Measurements from ENCODE around the gene GLYAT. TPM values are rescaled to one million over a fixed set of nuclear protein-coding genes. Genes with fewer than 3 reads are reported as not detected.

Gene GLYAT
- total RNA-seq, 1 experiment from 2014 or later: not detected

GRCh38 chr11:58765078-58765477 lies 33.3 kb upstream of the GLYAT start:
- Histone ChIP-seq H3K9me3 (replicated peaks) (no peaks in the 10 kb centered on the region), H3K4me3 (no peak overlapping the region), H3K27ac (no peak overlapping the region), H3K27me3 (replicated peaks) (no peaks in the 10 kb centered on the region), H3K4me1 (replicated peaks) (no peaks in the 10 kb centered on the region), H3K36me3 (no peaks in the 10 kb centered on the region)
- no peak for DNase-seq (ENCODE audit: low read depth in 1 of 2, low spot score in 2 of 2)

DNA sequence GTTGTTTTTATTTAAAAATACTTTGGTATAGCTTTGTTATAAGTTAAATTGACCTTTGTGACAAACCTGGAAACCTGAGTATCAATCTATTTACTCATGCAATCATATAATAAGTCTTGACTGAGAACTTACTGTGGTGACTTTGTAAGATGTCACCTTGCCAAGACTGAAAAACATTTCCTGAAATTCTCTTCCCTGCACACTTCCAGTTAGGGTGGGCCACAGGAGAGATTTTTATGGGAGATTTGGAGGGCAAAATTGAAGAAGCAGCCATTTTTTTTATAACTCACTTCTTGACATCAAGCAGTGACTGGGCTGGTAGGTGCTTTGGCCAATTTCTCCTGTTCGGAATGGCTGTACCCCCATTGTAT lies 31.4 kb upstream of the GLYAT start:
- Histone ChIP-seq H3K4me3 (no peak overlapping the region), H3K4me1 (replicated peaks) (no peaks in the 10 kb centered on the region), H3K9me3 (replicated peaks) (no peaks in the 10 kb centered on the region)

DNA sequence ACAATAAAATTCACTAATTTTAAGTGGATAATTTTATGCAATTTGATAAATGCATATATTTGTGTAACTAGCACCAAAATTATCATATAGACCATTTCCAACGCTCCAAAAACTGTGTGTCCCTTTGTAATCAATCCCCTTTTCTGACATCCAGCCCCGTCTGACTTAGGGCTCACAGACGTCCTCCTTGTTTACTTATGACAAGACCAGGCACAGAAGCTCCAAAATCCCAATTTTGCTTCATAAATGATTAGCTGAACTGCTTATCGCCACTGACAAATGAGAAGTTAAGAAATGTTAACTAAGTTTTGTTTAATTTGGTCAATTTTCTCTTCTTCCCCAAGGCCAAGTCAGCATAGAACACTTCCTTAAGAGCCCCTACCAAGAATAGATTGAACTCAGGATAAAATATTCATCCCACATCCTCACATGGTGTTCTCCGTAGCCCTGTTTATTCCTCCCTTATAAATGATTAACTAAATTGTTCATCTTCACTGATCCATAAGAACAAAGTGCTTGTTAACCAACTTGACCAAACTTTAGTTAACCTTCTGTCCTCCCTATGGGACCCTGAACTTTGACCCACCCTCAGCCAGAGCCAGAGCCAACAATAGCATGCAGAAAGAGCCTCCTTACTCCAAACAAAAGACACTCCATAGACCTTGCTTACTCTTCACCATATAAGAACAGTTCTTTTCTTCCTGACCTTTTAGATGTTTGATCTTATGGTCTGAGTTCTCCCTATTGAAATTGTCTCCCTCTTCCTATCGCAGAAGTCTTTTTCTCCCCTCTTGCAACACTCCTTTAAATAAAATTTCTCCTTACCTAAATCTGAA lies 30.8 kb upstream of the GLYAT start:
- Histone ChIP-seq H3K4me1 (replicated peaks) (no peaks in the 10 kb centered on the region), H3K27me3 (replicated peaks) (no peaks in the 10 kb centered on the region), H3K27ac (no peak overlapping the region), H3K9me3 (replicated peaks) (no peaks in the 10 kb centered on the region), H3K36me3 (no peaks in the 10 kb centered on the region), H3K4me3 (no peak overlapping the region)
- DNase-seq (ENCODE audit: low read depth in 1 of 2, low spot score in 2 of 2): no peak

More for the DNA sequence above, 31.4 kb upstream of the GLYAT start:
- Histone ChIP-seq H3K27ac (no peak overlapping the region), H3K36me3 (no peaks in the 10 kb centered on the region), H3K27me3 (replicated peaks) (no peaks in the 10 kb centered on the region)
- no peak for DNase-seq (ENCODE audit: low read depth in 1 of 2, low spot score in 2 of 2)

- no peak for DNase-seq (ENCODE audit: low read depth in 1 of 2, low spot score in 2 of 2)
- no peak overlapping the region for H3K27ac ChIP-seq
- H3K4me1 ChIP-seq (replicated peaks): no peaks in the 10 kb centered on the region
- H3K27me3 ChIP-seq (replicated peaks): no peaks in the 10 kb centered on the region
- H3K36me3 ChIP-seq: no peaks in the 10 kb centered on the region
- no peaks in the 10 kb centered on the region for H3K9me3 ChIP-seq (replicated peaks)
- H3K4me3 ChIP-seq: no peak overlapping the region
Measured at GRCh38 chr11:58757439-58757838, 25.7 kb upstream of the GLYAT start.

- H3K9me3 ChIP-seq (replicated peaks): no peaks in the 10 kb centered on the region
Measured at GRCh38 chr11:58745705-58746364, 14.1 kb upstream of the GLYAT start.

DNA sequence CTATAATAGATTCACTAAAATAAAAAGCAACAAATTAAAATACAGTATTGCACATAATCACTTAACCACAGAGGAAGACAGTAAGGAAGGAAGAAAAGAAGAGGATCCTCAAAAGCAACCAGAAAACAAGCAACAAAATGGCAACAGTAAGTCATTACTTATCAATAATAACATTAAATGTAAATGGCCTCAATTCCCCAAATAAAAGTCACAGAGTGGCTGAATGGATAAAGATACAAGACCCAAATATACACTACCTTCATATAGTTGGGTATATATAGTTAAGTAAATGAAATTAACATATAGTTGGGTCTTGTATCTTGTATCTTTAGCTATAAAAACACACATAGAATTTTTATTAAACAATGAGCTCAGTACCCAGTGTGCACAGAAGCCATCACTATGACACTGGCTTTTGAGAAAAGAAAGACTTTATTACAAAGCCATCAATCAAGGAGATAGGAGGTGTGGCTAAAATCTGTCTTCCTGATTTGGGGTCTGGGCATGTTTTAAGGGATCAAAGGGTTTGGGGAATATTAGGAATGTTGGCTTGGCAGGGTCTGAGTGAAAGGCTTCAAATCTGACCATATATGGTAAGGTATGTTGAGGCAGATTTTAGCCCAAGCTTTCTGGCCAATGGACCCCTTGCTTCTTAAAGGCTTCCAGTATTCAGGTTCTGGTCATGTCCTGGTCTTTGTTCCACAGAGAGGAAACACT lies 13.4 kb upstream of the GLYAT start:
- no peak overlapping the region for H3K27ac ChIP-seq
- DNase-seq (ENCODE audit: low read depth in 1 of 2, low spot score in 2 of 2): no peak
- no peaks in the 10 kb centered on the region for H3K36me3 ChIP-seq
- H3K4me1 ChIP-seq (replicated peaks): no peaks in the 10 kb centered on the region
- no peak overlapping the region for H3K4me3 ChIP-seq
- H3K27me3 ChIP-seq (replicated peaks): no peaks in the 10 kb centered on the region
- H3K9me3 ChIP-seq (replicated peaks): no peaks in the 10 kb centered on the region

More at GRCh38 chr11:58745705-58746364, 14.1 kb upstream of the GLYAT start:
- Histone ChIP-seq H3K4me1 (replicated peaks) (no peaks in the 10 kb centered on the region), H3K36me3 (no peaks in the 10 kb centered on the region), H3K4me3 (no peak overlapping the region), H3K27me3 (replicated peaks) (no peaks in the 10 kb centered on the region), H3K27ac (no peak overlapping the region)
- no peak for DNase-seq (ENCODE audit: low read depth in 1 of 2, low spot score in 2 of 2)

GRCh38 chr11:58742981-58743880 lies 11.5 kb upstream of the GLYAT start:
- Histone ChIP-seq H3K4me1 (replicated peaks) (no peaks in the 10 kb centered on the region), H3K9me3 (replicated peaks) (no peaks in the 10 kb centered on the region), H3K36me3 (no peaks in the 10 kb centered on the region), H3K27me3 (replicated peaks) (no peaks in the 10 kb centered on the region), H3K27ac (no peak overlapping the region), H3K4me3 (no peak overlapping the region)
- no peak for DNase-seq (ENCODE audit: low read depth in 1 of 2, low spot score in 2 of 2)

- Histone ChIP-seq H3K36me3 (no peaks in the 10 kb centered on the region), H3K4me3 (no peak overlapping the region), H3K27ac (no peak overlapping the region), H3K4me1 (replicated peaks) (no peaks in the 10 kb centered on the region), H3K27me3 (replicated peaks) (no peaks in the 10 kb centered on the region), H3K9me3 (replicated peaks) (no peaks in the 10 kb centered on the region)
- DNase-seq (ENCODE audit: low read depth in 1 of 2, low spot score in 2 of 2): no peak
Measured at GRCh38 chr11:58742140-58742539, 10.4 kb upstream of the GLYAT start.

GRCh38 chr11:58741127-58741526 lies 9.4 kb upstream of the GLYAT start:
- Histone ChIP-seq H3K27me3 (replicated peaks) (no peaks in the 10 kb centered on the region), H3K4me3 (no peak overlapping the region), H3K9me3 (replicated peaks) (no peaks in the 10 kb centered on the region), H3K27ac (no peak overlapping the region), H3K36me3 (no peaks in the 10 kb centered on the region), H3K4me1 (replicated peaks) (no peaks in the 10 kb centered on the region)
- no peak for DNase-seq (ENCODE audit: low read depth in 1 of 2, low spot score in 2 of 2)

DNA sequence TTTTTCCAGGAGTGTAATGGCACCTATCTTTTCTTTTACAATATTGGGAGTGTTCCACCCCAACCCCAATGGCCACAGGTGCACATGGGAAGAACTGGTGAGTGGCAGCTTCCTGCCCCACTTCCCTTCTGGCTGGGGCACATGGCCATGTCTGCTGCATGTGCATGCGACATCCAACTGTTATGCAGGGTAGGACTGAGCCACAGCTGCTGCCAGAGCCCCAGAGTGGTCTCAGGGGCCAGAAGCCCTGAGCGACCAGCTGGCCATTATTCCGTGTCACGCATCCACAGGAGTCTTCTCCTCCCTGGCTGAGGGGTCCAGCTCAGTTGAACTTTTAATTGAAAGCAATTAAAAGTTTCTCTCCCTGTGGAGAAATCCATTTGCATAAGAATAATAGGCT lies 8.7 kb upstream of the GLYAT start:
- Histone ChIP-seq H3K4me1 (replicated peaks) (no peaks in the 10 kb centered on the region), H3K36me3 (no peaks in the 10 kb centered on the region), H3K27me3 (replicated peaks) (no peaks in the 10 kb centered on the region), H3K4me3 (no peak overlapping the region), H3K9me3 (replicated peaks) (no peaks in the 10 kb centered on the region), H3K27ac (no peak overlapping the region)
- no peak for DNase-seq (ENCODE audit: low read depth in 1 of 2, low spot score in 2 of 2)

- no peaks in the 10 kb centered on the region for H3K9me3 ChIP-seq (replicated peaks)
- DNase-seq (ENCODE audit: low read depth in 1 of 2, low spot score in 2 of 2): peak in 1 of 2 experiments; percentile 2
- H3K4me3 ChIP-seq: no peak overlapping the region
- H3K27ac ChIP-seq: no peak overlapping the region
- H3K36me3 ChIP-seq: no peaks in the 10 kb centered on the region
- no peaks in the 10 kb centered on the region for H3K4me1 ChIP-seq (replicated peaks)
- H3K27me3 ChIP-seq (replicated peaks): no peaks in the 10 kb centered on the region
Measured at GRCh38 chr11:58739725-58740430, 8.1 kb upstream of the GLYAT start.

- H3K36me3 ChIP-seq: no peaks in the 10 kb centered on the region
- peaks cover 5% of the 10 kb centered on the region; the same call in 1 of the 2 replicates for H3K27me3 ChIP-seq (replicated peaks)
- no peaks in the 10 kb centered on the region for H3K4me1 ChIP-seq (replicated peaks)
- no peaks in the 10 kb centered on the region for H3K9me3 ChIP-seq (replicated peaks)
- DNase-seq (ENCODE audit: low read depth in 1 of 2, low spot score in 2 of 2): no peak
- no peak overlapping the region for H3K27ac ChIP-seq
- no peak overlapping the region for H3K4me3 ChIP-seq
Measured at GRCh38 chr11:58734681-58735490, 3.1 kb upstream of the GLYAT start.

Measured in SJSA1 (cell line).